CD1c-positive myeloid dendritic cell (primary cell): ENCODE measurements around the gene ANKRD16.
"Not testable (repeated sequence)": the region's sequence is repeated elsewhere in the genome, so short reads cannot be mapped to it uniquely, and the experiment has no call there.

Experiments
- DNase-seq: peaks from one replicate; pipeline ENCODE4 v3.0.0-alpha.2; 2016; ENCODE audit errors: extremely low spot score

Gene ANKRD16

GRCh38 chr10:5889624-5890451, at the start of gene ANKRD16, which contains the start of gene FBH1:
Gene ANKRD16, minus strand, starts transcription at chr10:5889893. Its CDS starts 539 bp downstream, at chr10:5889354.
Gene FBH1, plus strand, starts transcription at chr10:5890243. Its CDS starts 103 bp downstream, at chr10:5890346.
- peak; percentile 99 for DNase-seq

GRCh38 chr10:5938291-5938690, 48.6 kb upstream of the ANKRD16 start:
- DNase-seq = no peak

- DNase-seq = no peak
Observed at GRCh38 chr10:5937016-5937415, 47.3 kb upstream of the ANKRD16 start.

- no peak for DNase-seq
Observed at GRCh38 chr10:5935628-5936027, 45.9 kb upstream of the ANKRD16 start.

- no peak for DNase-seq
Observed at GRCh38 chr10:5933909-5934546, 44.3 kb upstream of the ANKRD16 start.

GRCh38 chr10:5932345-5932744, 42.7 kb upstream of the ANKRD16 start:
- DNase-seq = no peak

GRCh38 chr10:5930272-5930671, 40.6 kb upstream of the ANKRD16 start:
- DNase-seq = no peak

- no peak for DNase-seq
Observed at GRCh38 chr10:5929442-5929841, 39.7 kb upstream of the ANKRD16 start.

- no peak for DNase-seq
Observed at GRCh38 chr10:5927306-5927705, 37.6 kb upstream of the ANKRD16 start.

GRCh38 chr10:5924889-5925288, 35.2 kb upstream of the ANKRD16 start:
- DNase-seq = no peak

GRCh38 chr10:5921746-5922145, 32.1 kb upstream of the ANKRD16 start:
- no peak for DNase-seq

GRCh38 chr10:5919568-5919967, 29.9 kb upstream of the ANKRD16 start:
- no peak for DNase-seq

GRCh38 chr10:5918763-5919162, 29.1 kb upstream of the ANKRD16 start:
- DNase-seq = no peak

GRCh38 chr10:5917305-5917704, 27.6 kb upstream of the ANKRD16 start:
- no peak for DNase-seq

GRCh38 chr10:5915451-5915850, 25.8 kb upstream of the ANKRD16 start:
- DNase-seq = no peak

GRCh38 chr10:5913736-5914135, 24.0 kb upstream of the ANKRD16 start:
- no peak for DNase-seq

- no peak for DNase-seq
Observed at GRCh38 chr10:5911670-5912069, 22.0 kb upstream of the ANKRD16 start.

GRCh38 chr10:5910323-5911100, 20.8 kb upstream of the ANKRD16 start:
- no peak for DNase-seq

- DNase-seq = not testable (repeated sequence)
Observed at GRCh38 chr10:5908676-5909075, 19.0 kb upstream of the ANKRD16 start.

- no peak for DNase-seq
Observed at GRCh38 chr10:5906651-5907050, 17.0 kb upstream of the ANKRD16 start.

GRCh38 chr10:5905854-5906507, 16.3 kb upstream of the ANKRD16 start:
- DNase-seq = no peak

- DNase-seq = no peak
Observed at GRCh38 chr10:5904227-5904626, 14.5 kb upstream of the ANKRD16 start.
